GM19239 (cell line): ENCODE results near the gene PTBP3.

Experiments
- DNase-seq: peaks from one replicate; pipeline ENCODE4 v3.0.0; 2011; ENCODE audit warnings: low spot score; ENCODE audit not compliant: insufficient read length
- FAIRE-seq: peaks from 2 replicates; lab custom pipeline; 2011; peaks lifted over from hg19 to GRCh38; lab: Jason Lieb, UNC

Gene PTBP3

DNA sequence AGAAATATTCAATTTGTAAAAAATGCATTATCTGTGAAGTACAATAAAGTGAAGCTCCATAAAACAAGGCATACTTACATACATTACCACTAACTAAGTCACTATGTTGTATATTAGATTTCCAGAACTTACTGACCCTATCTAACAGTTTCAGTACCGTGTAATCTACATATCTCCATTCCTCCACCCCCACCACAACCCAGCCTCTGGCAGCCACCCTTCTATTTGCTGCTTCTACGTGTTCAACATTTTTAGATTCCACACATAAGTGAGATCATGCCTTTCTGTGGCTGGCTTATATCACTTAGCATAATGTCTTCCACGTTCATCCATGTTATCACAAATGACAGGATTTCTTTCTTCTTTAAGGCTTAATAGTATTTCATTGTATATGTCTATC, 31.3 kb upstream of the PTBP3 start:
- no peak for FAIRE-seq
- DNase-seq = no peak

DNA sequence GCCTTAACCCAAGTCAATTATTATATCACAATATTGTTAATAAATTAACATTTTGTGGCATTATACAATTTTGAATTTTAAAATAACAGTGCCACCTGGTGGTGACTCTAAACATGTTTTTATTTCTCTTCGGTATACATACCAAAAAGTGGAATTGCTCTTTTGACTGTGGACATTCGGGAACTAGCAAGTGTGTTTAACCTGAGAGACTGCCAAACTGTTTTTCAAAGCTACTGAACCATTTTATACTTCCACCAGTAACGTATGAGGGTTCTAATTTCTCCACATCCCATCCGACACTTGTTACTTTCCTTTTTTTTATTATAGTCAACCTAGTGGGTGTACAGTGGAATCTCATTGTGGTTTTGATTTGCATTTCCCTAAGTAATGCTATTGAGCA, 28.2 kb upstream of the PTBP3 start:
- FAIRE-seq = peak; percentile 93
- DNase-seq = no peak

DNA sequence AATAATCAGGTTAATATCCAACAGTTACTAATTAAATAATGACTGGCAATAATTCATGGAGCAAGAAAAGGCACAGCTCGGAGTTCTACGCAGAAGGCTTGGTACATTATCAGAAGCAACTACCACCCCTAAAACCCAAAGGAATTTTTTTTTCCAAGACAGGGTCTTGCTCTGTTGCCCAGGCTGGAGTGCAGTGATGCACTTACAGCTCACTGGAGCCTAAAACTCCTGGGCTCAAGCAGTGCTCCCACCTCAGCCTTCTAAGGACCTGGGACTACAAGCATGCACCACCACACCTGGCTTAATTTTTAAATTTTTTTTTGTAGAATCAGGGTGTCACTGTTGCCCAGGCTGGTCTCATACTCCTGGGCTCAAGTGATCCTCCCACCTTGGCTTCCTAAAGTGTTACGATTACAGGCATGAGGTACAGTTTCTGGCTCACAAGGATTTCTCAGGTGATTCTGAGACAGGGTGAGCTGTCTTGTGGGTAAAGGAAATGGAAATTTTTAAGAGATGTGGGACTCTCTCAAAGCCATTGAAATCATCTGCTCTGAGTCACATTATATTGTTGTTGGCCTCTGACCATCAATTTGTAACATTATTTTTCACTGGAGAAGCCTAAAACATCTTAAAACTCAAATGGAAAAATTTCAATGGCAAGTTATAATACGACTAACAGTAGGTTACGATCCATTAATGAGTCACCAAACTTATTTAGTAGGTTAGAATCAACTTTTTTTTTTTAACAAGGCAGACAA, 26.8 kb upstream of the PTBP3 start:
- no peak for FAIRE-seq
- DNase-seq = no peak

DNA sequence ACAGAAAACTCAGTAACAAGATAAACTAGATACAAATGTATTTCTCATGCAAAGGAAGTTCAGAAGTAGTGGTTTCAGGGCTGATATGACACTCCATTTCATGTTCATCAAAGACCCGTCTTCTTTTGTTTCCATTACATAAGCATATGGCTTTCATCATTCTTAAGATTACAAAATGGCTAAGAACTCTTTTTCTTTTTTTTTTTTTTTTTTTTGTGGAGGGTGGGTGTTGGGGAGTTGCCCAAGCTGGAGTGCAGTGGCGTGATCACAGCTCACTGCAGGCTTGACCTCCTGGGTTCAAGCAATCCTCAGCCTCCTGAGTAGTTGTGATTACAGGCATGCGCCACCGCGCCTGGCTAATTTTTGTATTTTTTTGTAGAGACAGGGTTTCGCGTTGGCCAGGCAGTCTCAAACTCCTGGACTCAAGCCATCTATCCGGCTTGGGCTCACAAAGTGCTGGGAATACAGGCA, 22.0 kb upstream of the PTBP3 start:
- DNase-seq (no peak), FAIRE-seq (no peak)

DNA sequence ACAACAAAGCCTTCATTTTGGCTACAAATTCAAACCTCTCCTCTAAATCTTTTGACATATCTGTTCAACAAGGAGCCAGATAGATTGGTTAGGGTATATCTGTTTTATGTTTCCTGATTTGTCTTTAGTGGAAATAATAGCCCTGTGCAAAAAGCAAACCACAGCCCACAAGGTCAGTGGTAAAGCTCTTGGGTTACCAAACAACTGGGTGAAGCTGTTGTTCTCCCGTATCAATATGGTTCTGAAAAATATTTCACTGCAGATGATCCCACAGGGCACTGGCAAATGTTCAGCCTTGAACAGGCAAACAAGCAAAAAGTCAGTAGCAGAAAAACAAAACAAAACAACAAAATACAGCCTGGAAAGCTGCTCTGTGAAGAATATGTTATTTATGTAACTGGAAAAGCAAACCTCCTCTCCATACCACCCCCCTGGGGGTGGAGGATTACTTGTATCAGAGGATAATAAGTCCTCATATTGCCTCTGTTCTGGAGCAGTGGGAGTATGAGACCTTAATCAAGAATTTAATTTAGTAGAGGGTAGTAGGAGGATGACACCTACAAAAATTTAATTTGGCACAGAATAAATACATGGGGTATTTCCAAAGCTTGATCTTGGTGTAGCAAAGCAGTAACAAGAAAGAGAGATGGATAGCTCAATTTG, 20.8 kb upstream of the PTBP3 start:
- DNase-seq (no peak), FAIRE-seq (no peak)

DNA sequence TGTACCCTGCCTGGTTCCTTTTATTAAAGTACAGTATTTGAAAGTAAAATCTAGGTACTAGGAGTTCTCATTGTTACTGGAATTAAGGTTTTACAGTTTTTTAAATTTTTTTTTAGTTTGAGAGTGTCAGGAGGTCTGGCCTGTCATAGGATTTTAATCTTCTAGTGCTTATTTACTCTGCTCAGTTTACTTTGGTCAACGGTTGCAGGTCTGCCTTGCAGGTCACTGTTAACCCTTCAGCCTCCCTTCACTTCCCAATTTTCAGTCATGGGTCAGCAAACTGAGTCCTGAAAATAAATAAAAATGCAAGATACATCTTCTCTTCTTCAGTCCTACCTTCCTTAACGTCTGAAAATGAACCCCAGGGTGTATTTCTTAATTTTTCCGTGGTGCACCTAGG, 18.8 kb upstream of the PTBP3 start:
- no peak for DNase-seq
- FAIRE-seq = no peak

DNA sequence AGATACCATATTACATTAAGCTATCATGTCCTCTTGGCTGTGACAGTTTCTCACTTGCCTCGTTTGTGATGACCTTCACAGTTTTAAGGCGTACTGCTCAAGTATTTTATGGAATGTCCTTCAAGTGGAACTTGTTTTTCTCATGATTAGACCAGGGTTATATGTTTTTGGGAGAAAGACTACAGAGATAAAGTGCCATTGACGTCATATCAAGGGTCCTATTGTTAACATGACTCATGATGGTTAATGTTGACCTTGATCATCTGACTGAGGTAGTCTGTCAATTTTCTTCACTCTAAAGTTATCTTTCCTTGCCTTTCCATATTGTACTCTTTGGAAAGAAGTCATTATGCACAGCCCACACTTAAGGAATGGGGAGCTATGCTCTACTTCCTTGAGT, 17.8 kb upstream of the PTBP3 start:
- no peak for DNase-seq
- no peak for FAIRE-seq

DNA sequence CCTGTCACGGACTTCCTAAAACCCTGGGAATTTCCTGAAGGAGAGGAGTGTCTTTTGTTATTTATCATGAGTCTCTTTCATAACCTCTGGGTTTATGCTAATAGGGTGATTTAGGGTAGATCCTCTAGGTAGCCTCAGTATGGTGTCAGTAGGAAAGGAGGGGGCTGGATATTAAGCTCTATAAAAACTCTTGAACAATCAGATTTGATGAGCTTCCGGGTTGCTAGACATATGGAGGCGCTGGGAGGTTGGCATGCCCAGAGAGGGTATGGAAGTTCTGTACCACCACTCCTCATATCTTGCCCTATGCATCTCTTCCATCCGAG, 15.6 kb upstream of the PTBP3 start:
- no peak for FAIRE-seq
- no peak for DNase-seq

DNA sequence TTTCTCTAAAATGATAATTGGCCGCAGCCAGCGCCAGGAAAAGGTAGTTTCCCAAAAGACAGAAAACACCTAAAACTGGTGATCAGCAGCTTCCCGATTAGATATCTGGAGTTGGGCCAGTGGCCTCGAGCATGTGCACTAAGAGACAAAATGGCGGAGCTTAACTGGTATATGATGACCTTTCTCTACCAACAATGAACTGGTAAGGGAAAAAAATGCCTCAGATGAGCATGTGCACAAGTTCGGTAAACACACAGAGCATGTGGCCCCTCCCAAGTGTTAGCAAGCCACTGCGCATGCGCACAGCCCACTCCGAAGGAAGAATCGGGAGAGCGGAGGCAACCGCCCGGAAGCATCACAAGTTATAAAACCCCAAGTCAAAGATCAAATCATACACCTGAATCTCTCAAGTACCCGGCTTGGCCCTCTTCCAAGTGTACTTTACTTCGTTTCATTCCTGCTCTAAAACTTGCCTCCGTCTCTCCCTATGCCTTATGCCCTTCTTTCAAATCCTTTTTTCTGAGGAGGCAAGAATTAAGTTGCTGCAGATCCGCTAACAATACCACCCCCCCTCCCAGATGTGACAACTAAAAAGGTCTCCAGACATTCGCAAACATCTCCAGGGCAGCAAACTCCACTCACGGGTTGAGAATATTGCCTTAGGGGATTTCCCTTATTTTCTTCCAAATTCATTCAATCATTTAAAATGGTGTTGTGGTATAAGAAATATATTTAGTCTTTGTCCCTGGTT, 15.0 kb upstream of the PTBP3 start:
- DNase-seq (peak; percentile 20), FAIRE-seq (peak; percentile 26)

DNA sequence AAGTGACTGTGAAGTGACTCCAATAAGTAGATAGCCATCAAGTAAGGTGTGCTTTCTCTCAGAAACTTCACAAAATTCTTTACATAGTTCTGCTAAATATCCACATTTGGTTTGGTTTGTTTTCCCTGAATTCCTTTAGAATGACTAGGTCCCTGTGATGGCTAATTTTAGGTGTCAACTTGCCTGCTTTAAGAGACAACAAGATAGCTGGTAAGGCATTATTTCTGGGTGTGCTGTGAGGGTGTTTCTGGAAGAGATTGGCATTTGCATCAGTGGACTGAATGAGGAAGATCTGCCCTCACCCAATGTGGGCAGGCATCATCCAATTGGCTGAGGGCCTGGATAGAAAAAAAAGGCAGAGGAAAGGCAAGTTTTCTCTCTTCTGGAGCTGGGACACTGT, 8.3 kb upstream of the PTBP3 start:
- DNase-seq (no peak), FAIRE-seq (no peak)

DNA sequence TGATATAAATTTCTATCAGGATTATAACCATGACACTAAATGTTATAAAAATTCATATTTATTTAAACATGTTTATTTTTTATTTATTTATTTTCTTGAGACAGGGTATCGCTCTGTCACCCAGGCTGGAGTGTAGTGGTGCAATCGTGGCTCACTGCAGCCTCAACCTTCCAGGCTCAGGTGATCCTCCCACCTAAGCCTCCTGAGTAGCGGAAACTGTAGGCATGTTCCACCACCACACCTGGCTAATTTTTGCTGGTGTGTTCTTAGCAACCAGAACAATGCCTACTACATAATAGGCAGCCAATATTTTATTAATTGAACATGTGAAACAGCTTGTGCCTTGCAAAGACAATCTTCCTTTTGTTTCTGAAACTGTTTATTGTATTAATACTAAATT, 6.5 kb upstream of the PTBP3 start:
- DNase-seq (no peak), FAIRE-seq (no peak)

DNA sequence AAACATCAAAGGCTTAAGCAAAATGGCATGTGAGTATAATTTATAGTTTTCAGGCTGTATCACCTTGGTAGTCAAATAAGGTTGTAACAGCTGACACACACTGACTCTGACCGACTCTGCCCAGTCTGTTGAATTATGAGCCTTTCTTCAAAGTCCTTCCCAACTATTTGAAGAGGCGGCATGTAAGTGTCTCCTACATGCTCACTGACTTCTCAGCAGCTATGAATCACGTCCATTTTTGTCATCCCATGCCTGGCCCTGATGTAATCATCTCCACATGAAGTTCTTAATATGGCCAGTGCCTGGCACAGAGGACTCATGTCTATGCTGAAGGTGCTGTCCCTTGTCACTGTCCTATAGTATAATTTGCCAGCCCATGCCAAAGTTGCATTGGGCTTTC, 5.1 kb upstream of the PTBP3 start:
- DNase-seq (no peak), FAIRE-seq (no peak)

DNA sequence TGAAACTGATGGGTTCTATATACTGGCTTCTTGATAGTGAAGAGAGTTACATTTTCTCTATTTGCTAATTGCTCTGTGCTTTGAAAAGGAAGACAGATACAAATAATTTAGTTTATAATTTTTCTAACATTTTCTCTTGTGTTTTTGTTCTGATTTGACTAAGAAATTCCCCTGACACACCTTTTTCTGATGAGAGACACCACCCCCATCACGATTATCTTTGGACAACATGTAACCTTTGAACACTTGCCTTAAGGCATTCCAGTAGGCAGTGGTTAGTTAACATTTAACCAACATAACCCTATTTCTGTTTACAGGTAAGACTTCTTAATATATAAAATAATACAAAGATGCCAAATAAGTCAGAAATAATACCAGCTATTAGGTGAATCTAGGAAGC, 4.1 kb upstream of the PTBP3 start:
- FAIRE-seq (no peak), DNase-seq (no peak)

DNA sequence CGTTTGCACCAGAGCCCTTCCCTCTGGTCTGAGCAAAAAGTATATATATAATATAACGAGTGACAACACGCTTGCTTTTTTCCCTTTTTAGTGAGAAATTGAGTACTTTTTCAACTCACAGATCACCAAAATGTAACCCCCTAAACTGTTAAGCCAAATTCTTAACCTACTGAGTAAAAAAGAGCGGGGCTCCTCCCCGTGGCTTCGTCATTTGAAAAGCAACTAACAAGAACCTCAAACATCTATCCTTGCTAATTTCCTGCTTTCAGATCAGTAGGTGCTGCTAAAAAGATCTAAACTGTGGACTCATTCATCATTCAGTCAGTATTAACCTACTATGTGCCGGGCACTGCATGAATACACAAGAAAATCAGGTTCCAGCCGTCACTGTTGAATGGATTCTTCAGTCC, 1.0 kb upstream of the PTBP3 start:
- DNase-seq = no peak
- peak; percentile 51 for FAIRE-seq

DNA sequence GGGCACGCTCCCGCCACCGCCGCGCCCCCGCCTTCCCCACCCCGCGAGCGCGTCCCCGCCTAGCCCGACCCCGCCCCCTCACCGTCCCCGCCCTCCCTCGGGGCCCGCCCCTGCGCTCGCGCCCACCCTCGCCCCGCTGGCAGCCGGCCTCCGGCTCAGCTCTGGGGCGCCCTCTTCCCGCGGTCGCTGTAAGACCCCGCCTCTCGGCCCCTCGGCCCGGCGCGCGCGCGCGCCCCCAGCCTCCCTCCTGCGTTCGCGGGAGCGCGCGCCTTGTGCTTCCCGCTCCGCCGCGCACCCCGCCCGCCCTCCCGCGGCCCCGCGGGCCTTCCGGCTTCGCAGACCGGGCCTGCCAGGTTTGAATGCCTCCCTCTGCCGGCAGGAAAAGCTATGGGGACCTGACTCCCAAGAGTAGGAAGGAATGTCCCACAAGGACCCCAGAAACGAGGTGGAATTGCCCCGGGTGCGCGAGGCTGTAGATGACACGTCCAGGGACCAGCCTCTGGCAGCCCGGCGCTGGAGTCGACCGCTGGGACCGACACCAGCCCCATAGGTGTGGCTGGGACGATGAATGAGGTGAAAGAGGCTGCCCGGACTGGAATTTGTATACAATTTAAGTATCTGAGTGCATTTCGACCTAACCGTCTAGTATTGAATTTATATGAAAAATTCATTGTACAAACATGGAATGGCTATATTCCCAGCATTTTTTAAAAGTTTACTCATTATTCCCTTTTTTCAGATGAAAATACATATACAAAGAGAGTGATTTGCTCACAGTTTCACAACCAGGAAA, 416 bp upstream of the PTBP3 start:
- DNase-seq = peak; percentile 74
- peak; percentile 35 for FAIRE-seq

DNA sequence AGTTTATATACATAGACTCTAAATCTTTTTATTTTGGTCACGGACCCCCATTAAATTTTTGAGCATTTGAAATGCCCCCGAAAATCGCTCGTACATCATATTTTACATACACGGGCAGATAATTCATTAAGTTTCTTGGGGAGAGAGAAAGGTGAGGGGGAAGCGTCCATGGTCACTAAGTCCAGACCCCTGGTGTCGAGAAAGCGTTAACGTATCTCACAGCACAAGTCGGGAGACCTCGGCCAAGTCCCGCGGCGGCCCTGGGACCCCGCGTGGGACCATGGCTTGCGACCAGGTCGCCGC, 794 bp downstream of the PTBP3 start:
- FAIRE-seq (peak; percentile 83), DNase-seq (no peak)

DNA sequence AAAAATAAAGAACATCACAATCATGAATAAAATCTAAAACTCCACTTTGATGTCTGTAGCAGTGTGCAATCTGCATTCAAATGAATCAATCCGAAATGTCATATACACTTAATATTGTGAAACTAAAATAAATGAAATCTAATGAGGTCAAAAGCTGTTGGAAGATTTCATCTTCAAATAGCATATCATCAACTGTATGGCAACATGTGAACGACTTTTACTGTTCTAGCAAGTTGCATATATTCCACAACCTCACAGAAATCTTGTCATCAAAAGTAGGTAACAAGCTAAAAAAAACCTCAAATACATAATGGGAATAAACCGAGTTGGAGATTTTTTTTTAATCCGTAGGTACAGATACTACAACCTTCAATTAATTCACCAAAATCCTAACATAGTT, 1.2 kb downstream of the PTBP3 start:
- FAIRE-seq (no peak), DNase-seq (no peak)

DNA sequence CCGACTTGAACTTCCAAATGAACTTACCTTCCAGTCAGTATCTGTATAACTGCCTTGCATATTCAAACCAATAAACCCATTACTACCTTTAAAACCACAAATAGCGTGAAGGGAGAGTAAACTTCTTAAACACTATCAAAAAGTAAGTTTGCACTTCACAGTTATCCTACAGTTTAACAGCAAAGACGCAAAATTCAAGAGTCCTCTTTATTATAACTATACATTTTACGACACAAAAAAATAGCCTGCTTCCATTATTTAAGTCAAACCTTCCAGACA, 1.8 kb downstream of the PTBP3 start:
- DNase-seq (no peak), FAIRE-seq (no peak)

DNA sequence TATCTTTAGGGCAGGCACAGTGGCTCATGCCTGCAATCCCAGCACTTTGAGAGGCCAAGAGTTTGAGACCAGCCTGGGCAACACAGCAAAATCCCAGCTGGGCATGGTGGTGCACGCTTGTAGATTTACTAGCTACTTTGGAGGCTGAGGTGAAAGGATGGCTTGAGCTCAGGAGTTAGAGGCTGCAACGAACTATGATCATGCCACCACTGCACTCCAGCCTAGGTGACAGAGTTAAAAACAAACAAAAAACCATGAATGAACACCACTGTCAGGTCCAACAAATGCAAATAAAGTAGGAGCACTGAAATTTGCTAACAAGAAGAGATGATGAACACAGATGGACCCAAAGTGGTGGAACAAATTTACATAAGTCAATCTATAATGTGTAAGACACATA, 4.9 kb downstream of the PTBP3 start:
- DNase-seq = no peak
- FAIRE-seq = no peak

DNA sequence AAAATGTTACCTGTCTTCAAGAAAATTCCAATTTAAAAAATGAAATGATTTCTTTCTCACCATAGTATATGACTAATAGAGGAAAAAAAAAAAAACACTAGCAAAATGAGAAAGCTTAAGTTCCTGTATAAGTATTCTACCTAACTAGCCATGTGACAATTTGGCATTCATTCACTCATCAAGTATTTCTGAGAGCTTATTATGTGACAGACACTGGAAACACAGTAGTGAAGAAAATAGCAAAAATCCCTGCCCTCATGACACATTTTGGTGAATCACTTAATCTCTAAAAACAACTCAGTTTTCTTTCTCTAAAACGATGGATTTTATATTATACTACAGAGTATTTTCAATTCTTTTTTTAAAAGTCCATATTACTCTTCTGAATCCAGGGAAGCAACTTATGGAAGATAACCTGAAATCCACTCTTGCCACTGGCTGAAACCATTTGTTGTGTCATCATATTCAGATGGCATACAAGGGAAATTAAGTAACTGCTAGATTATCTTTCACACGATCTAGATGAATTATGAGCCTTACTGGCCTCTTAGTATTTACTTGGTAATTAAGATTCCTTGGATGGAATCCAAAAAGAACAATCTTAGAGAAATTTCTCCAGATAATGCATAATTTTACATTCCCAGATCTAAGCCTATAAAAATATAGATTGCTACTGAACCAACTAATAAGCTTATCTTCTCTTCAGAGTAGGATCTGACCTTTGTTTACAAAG, 5.5 kb downstream of the PTBP3 start:
- FAIRE-seq (peak; percentile 42), DNase-seq (no peak)
